ENCODE measurements around the gene ZSCAN9. TPM values are rescaled to one million over a fixed set of nuclear protein-coding genes. Genes with fewer than 3 reads are reported as not detected.

ZSCAN9 gene
- total RNA-seq, 1 donor = 11.7 TPM

DNA sequence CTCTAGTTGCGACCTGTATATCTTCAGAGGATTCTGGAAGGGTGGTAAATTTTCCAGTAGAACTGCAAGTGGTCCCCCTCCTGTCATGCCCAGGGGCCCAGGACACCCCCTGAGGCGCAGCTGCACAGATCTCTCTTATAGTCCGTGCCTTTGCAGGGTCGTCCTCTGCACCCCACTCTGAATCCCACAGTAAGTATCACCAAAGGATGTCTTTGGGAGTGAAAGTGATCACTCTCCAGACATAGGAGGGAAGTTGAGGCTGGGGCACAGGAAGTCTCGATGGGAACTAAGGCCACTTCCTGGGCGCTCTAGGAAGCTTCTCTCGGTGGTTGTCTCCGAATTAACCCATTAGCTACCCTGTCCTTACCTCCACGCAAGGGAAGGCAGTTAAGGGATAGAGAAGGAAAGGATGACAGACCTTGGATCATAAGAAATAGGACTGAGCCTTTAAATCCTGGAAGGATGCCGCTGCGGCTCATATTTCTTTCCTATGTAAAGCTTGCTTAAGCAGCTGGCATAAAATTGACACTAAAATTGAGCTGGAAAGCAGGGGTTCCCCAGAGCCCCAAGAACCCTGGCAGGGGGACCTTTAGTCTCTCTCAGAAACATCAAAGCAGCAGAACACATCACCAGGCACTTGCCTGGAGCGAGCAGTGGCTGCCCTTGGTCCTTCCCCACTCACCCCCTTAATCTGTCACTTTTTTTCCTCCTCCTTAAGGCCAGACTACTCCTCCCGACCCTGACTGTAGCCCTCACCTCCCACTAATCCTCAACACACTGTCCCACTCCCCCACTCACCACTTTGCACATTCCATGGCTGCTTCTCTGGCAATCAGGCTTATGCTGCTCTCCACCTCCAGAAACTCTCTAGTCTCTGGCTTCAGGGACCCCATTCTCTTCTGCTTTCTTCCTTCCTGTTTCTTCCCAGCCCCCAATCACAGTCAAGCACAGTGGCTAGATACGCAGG, 27.2 kb downstream of the ZSCAN9 start, which contains the start of gene ZKSCAN4:
Gene ZKSCAN4 (minus strand): TSS at position 261 of the 967 bp plus-strand sequence. CDS start 289 bp downstream, outside the sequence.
- peak within 1 kb of the TSS; percentile 71 for H3K4me3 ChIP-seq (ENCODE audit: low read depth, low read length)
- peak; percentile 90 for DNase-seq (ENCODE audit: low read depth)
- TF ChIP-seq, protein P1, sequence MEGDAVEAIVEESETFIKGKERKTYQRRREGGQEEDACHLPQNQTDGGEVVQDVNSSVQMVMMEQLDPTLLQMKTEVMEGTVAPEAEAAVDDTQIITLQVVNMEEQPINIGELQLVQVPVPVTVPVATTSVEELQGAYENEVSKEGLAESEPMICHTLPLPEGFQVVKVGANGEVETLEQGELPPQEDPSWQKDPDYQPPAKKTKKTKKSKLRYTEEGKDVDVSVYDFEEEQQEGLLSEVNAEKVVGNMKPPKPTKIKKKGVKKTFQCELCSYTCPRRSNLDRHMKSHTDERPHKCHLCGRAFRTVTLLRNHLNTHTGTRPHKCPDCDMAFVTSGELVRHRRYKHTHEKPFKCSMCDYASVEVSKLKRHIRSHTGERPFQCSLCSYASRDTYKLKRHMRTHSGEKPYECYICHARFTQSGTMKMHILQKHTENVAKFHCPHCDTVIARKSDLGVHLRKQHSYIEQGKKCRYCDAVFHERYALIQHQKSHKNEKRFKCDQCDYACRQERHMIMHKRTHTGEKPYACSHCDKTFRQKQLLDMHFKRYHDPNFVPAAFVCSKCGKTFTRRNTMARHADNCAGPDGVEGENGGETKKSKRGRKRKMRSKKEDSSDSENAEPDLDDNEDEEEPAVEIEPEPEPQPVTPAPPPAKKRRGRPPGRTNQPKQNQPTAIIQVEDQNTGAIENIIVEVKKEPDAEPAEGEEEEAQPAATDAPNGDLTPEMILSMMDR (IDR thresholded peaks at IDR 0.05; ENCODE audit: insufficient read depth, low read depth, low read length) = no peak

DNA sequence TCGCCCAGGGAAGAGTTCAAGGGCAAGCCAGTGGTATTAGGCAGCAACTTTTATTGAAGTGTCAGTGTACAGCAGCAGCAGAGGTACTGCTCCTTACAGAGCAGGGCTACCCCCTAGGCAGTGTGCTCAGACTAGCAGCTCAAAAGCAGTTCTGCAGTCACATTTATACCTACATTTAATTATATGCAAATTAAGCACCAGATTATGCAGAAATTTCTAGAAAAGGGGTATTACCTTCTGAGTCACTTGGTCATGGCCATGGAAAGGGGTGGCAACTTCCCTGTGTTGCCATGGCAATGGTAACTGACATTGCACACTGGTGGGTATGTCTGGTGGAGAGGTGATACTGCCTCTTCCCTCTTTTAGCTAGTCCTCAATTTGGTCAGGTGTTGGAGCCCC, 29.0 kb downstream of the ZSCAN9 start:
- DNase-seq (ENCODE audit: low read depth) = no peak
- TF ChIP-seq, protein P1 (IDR thresholded peaks at IDR 0.05; ENCODE audit: insufficient read depth, low read depth, low read length) = no peak

DNA sequence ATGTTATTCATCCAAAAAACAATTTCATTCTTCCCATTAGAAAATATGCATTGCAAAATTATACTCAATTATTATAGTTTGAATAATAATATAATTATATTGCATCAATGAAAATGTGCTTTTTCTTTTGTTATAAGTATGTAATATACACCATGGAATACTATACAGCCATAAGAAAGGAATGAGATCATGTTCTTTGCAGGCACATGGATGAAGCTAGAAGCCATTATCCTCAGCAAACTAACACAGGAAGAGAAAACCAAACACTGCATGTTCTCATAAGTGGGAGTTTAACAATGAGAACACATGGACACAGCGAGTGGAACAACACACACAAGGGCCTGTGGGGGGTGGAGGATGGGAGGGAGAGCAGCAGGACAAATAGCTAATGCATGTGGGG, 32.0 kb downstream of the ZSCAN9 start:
- TF ChIP-seq, protein P1 (IDR thresholded peaks at IDR 0.05; ENCODE audit: insufficient read depth, low read depth, low read length) = no peak
- DNase-seq (ENCODE audit: low read depth) = no peak
- no peak overlapping the region for H3K4me3 ChIP-seq (ENCODE audit: low read depth, low read length)

More for the DNA sequence above, 29.0 kb downstream of the ZSCAN9 start:
- H3K4me3 ChIP-seq (ENCODE audit: low read depth, low read length) = no peak overlapping the region

DNA sequence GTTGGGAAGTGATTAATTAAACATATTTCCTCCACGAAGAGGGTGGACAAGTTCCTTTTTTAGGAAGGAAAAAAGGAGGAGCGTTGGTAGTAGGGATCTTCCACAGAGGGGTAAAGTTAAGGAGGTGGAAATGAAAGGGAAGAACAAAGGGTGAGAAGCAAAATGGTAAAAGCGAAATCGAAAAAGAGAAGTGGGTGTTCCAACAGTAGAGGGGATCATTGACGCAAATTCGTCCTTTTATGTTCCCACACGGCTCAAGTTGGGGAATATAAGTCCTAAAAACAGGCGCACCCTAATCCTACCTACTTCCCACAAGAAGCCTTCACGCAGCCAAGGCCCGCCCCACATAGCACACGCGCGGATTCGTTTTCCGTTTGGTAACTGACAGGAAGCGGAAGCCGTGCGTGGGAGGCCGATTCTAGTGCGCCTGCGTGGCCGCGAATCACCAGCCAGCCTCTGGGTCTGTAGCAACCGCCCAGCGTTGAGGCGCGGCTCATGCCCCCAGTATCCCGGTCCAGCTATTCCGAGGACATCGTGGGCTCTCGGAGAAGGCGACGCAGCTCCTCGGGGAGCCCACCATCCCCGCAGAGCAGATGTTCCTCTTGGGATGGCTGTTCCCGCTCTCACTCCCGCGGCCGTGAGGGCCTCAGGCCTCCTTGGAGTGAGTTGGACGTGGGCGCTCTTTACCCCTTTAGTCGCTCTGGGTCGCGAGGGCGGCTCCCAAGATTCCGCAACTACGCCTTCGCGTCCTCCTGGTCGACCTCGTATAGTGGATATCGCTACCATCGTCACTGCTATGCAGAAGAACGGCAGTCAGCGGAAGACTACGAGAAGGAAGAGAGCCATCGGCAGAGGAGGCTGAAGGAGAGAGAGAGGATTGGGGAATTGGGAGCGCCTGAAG, 34.1 kb downstream of the ZSCAN9 start, which contains the start of gene NKAPL:
Gene NKAPL (plus strand): TSS at position 421 of the 901 bp plus-strand sequence. CDS start 75 bp downstream, at position 496.
- TF ChIP-seq, protein P1 (IDR thresholded peaks at IDR 0.05; ENCODE audit: insufficient read depth, low read depth, low read length) = no peak
- H3K4me3 ChIP-seq (ENCODE audit: low read depth, low read length) = peak within 1 kb of the TSS; percentile 42
- peak; percentile 52 for DNase-seq (ENCODE audit: low read depth)

DNA sequence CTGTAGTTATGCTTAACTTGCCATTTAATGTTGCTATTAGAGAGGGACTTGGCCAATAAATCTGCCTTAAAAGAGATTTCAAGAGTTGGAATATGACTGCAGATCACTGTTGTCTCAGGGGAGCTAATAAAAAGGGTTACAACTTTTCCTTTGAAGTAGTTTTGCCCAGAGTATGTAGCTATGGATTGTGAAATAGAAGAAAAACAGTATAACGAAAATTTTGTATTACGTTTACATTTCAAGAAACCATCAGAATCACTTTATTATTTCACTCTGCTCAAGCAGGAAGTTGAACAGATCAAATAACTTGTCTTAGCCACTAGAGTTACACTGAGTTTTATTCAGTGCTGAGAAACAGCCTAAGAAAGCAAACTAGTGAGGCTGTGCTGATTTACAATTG, 38.8 kb downstream of the ZSCAN9 start:
- DNase-seq (ENCODE audit: low read depth) = no peak
- no peak overlapping the region for H3K4me3 ChIP-seq (ENCODE audit: low read depth, low read length)
- TF ChIP-seq, protein P1 (IDR thresholded peaks at IDR 0.05; ENCODE audit: insufficient read depth, low read depth, low read length) = no peak

DNA sequence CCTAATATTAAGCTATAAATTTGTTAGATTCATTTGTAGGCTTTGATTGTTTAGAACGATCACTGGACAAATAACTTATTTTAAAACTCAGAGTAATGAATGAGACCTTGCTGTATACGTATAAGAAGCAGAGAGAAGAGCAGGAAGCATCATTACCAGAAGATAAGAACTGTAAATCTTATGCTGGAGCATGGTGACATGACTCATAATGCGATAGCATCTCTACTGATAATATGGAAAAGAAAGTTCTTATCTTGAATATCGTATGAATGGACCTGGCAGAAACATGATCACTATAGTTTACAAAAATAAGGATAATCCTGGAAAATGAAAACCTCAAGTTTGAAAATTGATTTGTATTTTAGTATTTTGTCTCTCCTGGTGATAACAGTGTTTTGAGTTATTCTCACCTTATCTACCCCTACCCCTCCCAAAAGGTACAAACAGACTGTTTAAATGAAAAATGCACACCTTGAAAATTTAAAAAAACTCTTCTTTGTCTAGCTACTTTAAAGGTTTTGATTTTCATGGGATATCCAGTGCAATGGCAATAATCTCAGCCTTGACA, 39.8 kb downstream of the ZSCAN9 start:
- no peak overlapping the region for H3K4me3 ChIP-seq (ENCODE audit: low read depth, low read length)
- TF ChIP-seq, protein P1 (IDR thresholded peaks at IDR 0.05; ENCODE audit: insufficient read depth, low read depth, low read length) = no peak
- no peak for DNase-seq (ENCODE audit: low read depth)

All from fibroblast of villous mesenchyme (primary cell).